Measurements from ENCODE around the gene APOBEC3A. TPM values are rescaled to one million over a fixed set of nuclear protein-coding genes. Genes with fewer than 3 reads are reported as not detected.
A peak's percentile ranks its signal among the peaks of the same experiment; 100 is the strongest.

APOBEC3A gene
- total RNA-seq, 1 donor = not detected

GRCh38 chr22:38921120-38921519, 36.3 kb upstream of the APOBEC3A start:
- Histone ChIP-seq H3K36me3 (ENCODE audit: insufficient read depth, low read length) (no peaks in the 10 kb centered on the region), H3K4me1 (ENCODE audit: insufficient read depth, low read length) (peaks cover 27% of the 10 kb centered on the region), H4K20me1 (ENCODE audit: insufficient read depth, low read length) (peaks cover 4% of the 10 kb centered on the region), H3K79me2 (ENCODE audit: insufficient read depth, low read length) (no peaks in the 10 kb centered on the region), H3K27ac (ENCODE audit: low read depth, low read length) (no peak overlapping the region), H3K4me2 (ENCODE audit: insufficient read depth, low read length) (no peak overlapping the region), H2AFZ (ENCODE audit: low read length) (no peak overlapping the region), H3K27me3 (ENCODE audit: insufficient read depth, low read length) (peaks cover 8% of the 10 kb centered on the region), H3K9me3 (ENCODE audit: low read depth, low read length) (no peaks in the 10 kb centered on the region), H3K4me3 (ENCODE audit: insufficient read depth, low read length) (no peak overlapping the region)
- DNase-seq (ENCODE audit: insufficient read length, low spot score, missing footprints) = no peak
- TF ChIP-seq CTCF (IDR thresholded peaks at IDR 0.05; ENCODE audit: extremely low read depth, low read depth, low read length) = no peak

GRCh38 chr22:38921806-38922205, 35.6 kb upstream of the APOBEC3A start:
- Histone ChIP-seq H3K4me3 (ENCODE audit: insufficient read depth, low read length) (no peak overlapping the region), H3K4me1 (ENCODE audit: insufficient read depth, low read length) (peaks cover 27% of the 10 kb centered on the region), H3K9me3 (ENCODE audit: low read depth, low read length) (no peaks in the 10 kb centered on the region), H3K27me3 (ENCODE audit: insufficient read depth, low read length) (peaks cover 4% of the 10 kb centered on the region), H3K27ac (ENCODE audit: low read depth, low read length) (no peak overlapping the region), H4K20me1 (ENCODE audit: insufficient read depth, low read length) (peaks cover 4% of the 10 kb centered on the region), H2AFZ (ENCODE audit: low read length) (no peak overlapping the region), H3K79me2 (ENCODE audit: insufficient read depth, low read length) (no peaks in the 10 kb centered on the region), H3K4me2 (ENCODE audit: insufficient read depth, low read length) (no peak overlapping the region), H3K36me3 (ENCODE audit: insufficient read depth, low read length) (no peaks in the 10 kb centered on the region)
- TF ChIP-seq CTCF (IDR thresholded peaks at IDR 0.05; ENCODE audit: extremely low read depth, low read depth, low read length) = no peak
- DNase-seq (ENCODE audit: insufficient read length, low spot score, missing footprints) = no peak

GRCh38 chr22:38923463-38924346, 33.7 kb upstream of the APOBEC3A start:
- Histone ChIP-seq H3K27me3 (ENCODE audit: insufficient read depth, low read length) (peaks cover 7% of the 10 kb centered on the region), H4K20me1 (ENCODE audit: insufficient read depth, low read length) (peaks cover 4% of the 10 kb centered on the region), H3K4me1 (ENCODE audit: insufficient read depth, low read length) (peaks cover 32% of the 10 kb centered on the region), H3K36me3 (ENCODE audit: insufficient read depth, low read length) (no peaks in the 10 kb centered on the region), H3K4me2 (ENCODE audit: insufficient read depth, low read length) (peak overlapping the region; percentile 82), H3K9me3 (ENCODE audit: low read depth, low read length) (no peaks in the 10 kb centered on the region), H2AFZ (ENCODE audit: low read length) (peak overlapping the region; percentile 82), H3K27ac (ENCODE audit: low read depth, low read length) (peak overlapping the region; percentile 59), H3K79me2 (ENCODE audit: insufficient read depth, low read length) (no peaks in the 10 kb centered on the region), H3K4me3 (ENCODE audit: insufficient read depth, low read length) (peak overlapping the region; percentile 58)
- no peak for TF ChIP-seq CTCF (IDR thresholded peaks at IDR 0.05; ENCODE audit: extremely low read depth, low read depth, low read length)
- peak; percentile 92 for DNase-seq (ENCODE audit: insufficient read length, low spot score, missing footprints)

- Histone ChIP-seq H3K9me3 (ENCODE audit: low read depth, low read length) (no peaks in the 10 kb centered on the region), H3K4me3 (ENCODE audit: insufficient read depth, low read length) (peak overlapping the region; percentile 58), H3K4me1 (ENCODE audit: insufficient read depth, low read length) (peaks cover 32% of the 10 kb centered on the region), H3K4me2 (ENCODE audit: insufficient read depth, low read length) (peak overlapping the region; percentile 82), H3K27ac (ENCODE audit: low read depth, low read length) (peak overlapping the region; percentile 59), H4K20me1 (ENCODE audit: insufficient read depth, low read length) (peaks cover 4% of the 10 kb centered on the region), H3K36me3 (ENCODE audit: insufficient read depth, low read length) (no peaks in the 10 kb centered on the region), H2AFZ (ENCODE audit: low read length) (peak overlapping the region; percentile 82), H3K27me3 (ENCODE audit: insufficient read depth, low read length) (peaks cover 7% of the 10 kb centered on the region), H3K79me2 (ENCODE audit: insufficient read depth, low read length) (no peaks in the 10 kb centered on the region)
- DNase-seq (ENCODE audit: insufficient read length, low spot score, missing footprints) = peak; percentile 94
- no peak for TF ChIP-seq CTCF (IDR thresholded peaks at IDR 0.05; ENCODE audit: extremely low read depth, low read depth, low read length)
Measured at GRCh38 chr22:38924347-38924952, 33.0 kb upstream of the APOBEC3A start.

Measured in osteoblast (primary cell).